GM13977 (cell line): Measurements from ENCODE around the gene LY9.
A peak's percentile ranks its signal among the peaks of the same experiment; 100 is the strongest.

Experiments used
- DNase-seq: peaks from one replicate; pipeline ENCODE4 v3.0.0; 2012; ENCODE audit warnings: low spot score
- in situ Hi-C: fragments of 300-500 bp; cut with MboI; formaldehyde crosslinking; loops from one replicate; pipeline ENCODE4 v1.12.0; 2022; ENCODE audit warnings: low sequenced_read_pairs, low pct_unique_long_range_greater_than_20kb, mixed read lengths, inconsistent platforms; ENCODE audit not compliant: unreplicated experiment
- TF ChIP-seq, protein P1 (sequence below): IDR thresholded peaks from 2 replicates; pipeline ENCODE4 v1.5.1; 2012; ENCODE audit warnings: mild to moderate bottlenecking, control low read depth; ENCODE audit not compliant: insufficient read depth; ENCODE audit errors: extremely low read depth, missing control alignments

Gene LY9

DNA sequence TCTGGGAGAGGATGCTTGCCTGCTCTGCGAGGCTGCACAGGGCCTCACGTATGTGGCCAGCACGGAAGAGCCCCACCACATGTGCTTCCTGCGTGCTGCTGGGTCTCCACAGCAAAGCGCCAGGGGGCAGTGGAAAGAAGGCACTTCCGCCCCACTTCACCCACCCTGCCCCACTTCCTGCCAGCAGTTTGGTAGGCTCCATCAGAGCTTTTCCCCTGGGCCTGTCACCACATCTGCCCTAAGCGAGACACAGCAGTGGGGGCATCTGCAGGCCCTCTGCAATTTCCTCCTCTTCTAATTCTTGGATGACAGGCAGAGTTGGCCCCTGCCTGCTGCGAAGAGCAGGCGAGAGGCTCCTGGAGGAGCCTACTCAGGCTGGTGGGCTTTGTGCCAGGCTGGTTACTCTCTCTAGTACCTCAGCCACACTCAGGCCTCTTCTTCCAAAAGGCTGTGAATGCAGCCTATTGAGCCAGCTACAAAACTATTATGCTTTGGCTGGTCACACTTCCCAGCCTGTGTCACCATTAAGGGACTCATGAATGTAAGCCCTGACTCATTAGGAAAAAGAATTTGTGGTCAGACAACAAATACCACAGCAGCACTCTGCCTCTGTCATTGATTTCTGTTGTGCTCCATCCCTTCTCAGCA is 41.7 kb downstream of the LY9 start:
- peak; percentile 62 for DNase-seq
- in situ Hi-C loops, result loop anchor here (10.0 to 25.0 kb wide), 2 partner anchors 63 to 425 kb away; partner anchors contain the start of gene VANGL2
- TF ChIP-seq, protein P1, sequence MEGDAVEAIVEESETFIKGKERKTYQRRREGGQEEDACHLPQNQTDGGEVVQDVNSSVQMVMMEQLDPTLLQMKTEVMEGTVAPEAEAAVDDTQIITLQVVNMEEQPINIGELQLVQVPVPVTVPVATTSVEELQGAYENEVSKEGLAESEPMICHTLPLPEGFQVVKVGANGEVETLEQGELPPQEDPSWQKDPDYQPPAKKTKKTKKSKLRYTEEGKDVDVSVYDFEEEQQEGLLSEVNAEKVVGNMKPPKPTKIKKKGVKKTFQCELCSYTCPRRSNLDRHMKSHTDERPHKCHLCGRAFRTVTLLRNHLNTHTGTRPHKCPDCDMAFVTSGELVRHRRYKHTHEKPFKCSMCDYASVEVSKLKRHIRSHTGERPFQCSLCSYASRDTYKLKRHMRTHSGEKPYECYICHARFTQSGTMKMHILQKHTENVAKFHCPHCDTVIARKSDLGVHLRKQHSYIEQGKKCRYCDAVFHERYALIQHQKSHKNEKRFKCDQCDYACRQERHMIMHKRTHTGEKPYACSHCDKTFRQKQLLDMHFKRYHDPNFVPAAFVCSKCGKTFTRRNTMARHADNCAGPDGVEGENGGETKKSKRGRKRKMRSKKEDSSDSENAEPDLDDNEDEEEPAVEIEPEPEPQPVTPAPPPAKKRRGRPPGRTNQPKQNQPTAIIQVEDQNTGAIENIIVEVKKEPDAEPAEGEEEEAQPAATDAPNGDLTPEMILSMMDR, result peak; percentile 54

DNA sequence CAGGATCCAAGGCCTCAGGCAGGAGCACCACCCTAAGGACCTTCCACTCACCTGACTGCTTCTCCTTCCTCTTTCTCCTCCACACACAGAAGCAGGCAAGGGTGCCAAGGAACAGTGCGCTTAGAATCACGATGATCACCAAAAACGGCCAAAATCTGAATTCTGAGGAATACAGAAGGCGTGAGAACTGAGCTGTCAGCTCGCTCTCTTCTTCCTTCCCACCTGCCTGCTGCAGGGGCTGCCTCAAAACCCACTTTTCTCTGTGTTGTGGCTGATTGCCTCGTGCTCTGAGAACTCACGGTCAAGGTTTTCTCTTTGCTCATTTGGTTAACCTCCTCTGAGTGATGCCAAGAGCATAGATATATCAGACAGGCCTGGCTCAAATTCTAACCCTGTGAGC is 42.9 kb downstream of the LY9 start:
- TF ChIP-seq, protein P1, result no peak
- in situ Hi-C loops, result loop anchor here (10.0 to 25.0 kb wide), 2 partner anchors 64 to 427 kb away; partner anchors contain the start of gene VANGL2
- DNase-seq, result no peak

DNA sequence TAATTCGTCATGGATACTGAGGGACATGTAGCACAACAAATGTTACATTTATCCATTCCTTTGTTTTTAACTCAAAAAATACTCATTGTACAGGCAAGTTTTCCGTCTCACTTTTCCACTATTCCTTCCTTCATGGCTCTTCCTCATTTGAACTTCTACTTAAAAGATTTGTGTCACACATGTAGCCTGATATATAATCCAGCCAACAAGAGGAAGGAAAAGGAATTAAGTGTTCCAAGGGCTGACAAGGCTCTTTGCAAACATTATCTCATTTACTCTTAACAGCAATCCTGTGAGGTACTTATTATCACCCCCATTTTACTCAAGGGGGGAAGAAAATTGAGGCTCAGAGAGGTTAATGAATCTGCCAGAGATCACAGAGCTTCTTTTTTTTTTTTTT is 43.8 kb downstream of the LY9 start:
- in situ Hi-C loops, result loop anchor here (5.0 to 25.0 kb wide), 3 partner anchors 65 to 427 kb away; partner anchors contain the start of genes ITLN2 and VANGL2
- TF ChIP-seq, protein P1, result no peak
- no peak for DNase-seq

DNA sequence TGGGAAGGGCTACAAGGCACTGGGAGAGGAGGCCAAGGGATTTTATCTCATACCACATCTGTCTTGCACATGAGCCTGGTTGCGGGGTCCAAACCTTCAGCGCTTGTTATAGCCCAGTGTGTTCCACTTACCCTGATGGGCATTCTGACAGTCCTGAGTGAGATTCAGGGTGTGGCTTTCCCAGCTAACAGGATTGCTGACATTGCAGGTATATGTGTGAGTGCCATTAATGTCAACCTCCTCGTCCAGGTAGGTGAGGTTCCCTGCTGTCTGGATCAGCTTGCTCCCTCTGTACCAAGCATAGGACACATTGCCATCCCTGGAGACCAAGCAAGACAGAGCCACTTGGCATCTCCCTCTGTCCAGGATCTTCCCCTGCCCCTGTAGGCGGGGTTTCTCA is 45.1 kb downstream of the LY9 start:
- in situ Hi-C loops, result loop anchor here (5.0 to 25.0 kb wide), 2 partner anchors 111 to 429 kb away; partner anchors contain the start of genes ITLN2 and VANGL2
- DNase-seq, result no peak
- TF ChIP-seq, protein P1, result no peak

DNA sequence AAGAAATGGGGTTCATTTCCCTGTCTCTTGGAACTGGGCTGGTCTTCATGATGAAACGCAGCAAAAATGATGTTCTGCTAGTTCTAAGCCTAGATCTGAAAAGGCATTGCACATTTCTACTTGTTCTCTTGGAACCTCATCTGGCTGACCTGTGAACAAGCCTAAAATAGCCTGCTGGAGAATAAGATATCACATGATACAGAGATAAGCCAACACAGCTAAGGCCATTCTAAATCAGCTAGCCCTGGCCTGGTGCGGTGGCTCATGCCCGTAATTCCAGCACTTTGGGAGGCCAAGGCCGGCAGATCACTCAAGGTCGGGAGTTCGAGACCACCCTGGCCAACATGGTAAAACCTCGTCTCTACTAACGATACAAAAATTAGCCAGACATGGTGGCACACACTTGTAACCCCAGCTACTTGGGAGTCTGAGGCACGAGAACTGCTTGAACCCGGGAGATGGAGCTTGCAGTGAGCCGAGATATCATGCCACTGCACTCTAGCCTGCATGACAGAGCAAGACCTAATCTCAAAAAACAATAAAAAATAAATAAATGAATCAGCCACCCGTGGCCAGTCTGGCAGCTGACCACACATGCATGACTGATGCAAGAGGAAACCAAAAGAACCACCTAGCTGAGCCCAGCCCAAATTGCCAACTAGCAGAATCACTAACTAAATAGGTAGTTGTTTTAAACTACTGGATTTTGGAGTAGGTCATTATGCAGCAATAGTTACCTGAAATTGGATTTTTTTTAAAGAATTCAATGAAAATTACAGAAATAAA is 48.7 kb downstream of the LY9 start:
- in situ Hi-C loops, result loop anchor here (5.0 to 25.0 kb wide), 2 partner anchors 108 to 432 kb away; partner anchors contain the start of genes ITLN2 and VANGL2
- DNase-seq, result no peak
- TF ChIP-seq, protein P1, result no peak

DNA sequence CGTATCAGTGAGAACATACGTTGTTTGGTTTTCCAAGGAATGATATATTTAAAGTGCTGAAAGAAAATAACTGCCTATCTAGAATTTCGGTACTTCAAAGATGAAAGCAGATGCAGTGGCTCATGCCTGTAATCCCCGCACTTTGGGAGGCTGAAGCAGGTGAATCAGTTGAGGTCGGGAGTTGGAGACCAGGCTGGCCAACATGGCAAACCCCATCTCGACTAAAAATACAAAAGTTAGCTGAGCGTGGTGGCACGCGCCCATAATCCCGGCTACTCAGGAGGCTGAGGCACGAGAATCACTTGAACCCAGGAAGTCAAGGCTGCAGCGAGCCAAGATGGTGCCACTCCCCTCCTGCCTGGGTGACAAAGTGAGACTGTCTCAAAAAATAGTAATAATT is 50.3 kb downstream of the LY9 start:
- no peak for DNase-seq
- in situ Hi-C loops, result loop anchor here (25.0 kb wide), 1 partner anchor 434 kb away; the partner anchor contains the start of gene VANGL2

More for the DNA sequence above, 50.3 kb downstream of the LY9 start:
- TF ChIP-seq, protein P1, result no peak
